GM12891 (cell line): ENCODE measurements around the gene CALML6.

Source experiments
- POLR2A ChIP-seq: IDR thresholded peaks from 2 replicates; pipeline ENCODE4 v1.6.1; 2011; ENCODE audit warnings: low read depth, low read length, control low read depth
- POLR2AphosphoS5 ChIP-seq: IDR thresholded peaks from 2 replicates; pipeline ENCODE4 v1.6.1; 2011; ENCODE audit warnings: low read depth, low read length, control low read depth
- POU2F2 ChIP-seq: IDR thresholded peaks from 2 replicates; pipeline ENCODE4 v1.6.1; 2011; ENCODE audit warnings: low read depth, mild to moderate bottlenecking, control low read depth, low read length, moderate library complexity
- SPI1 ChIP-seq: IDR thresholded peaks from 2 replicates; pipeline ENCODE4 v1.6.1; 2011; ENCODE audit warnings: low read depth, low read length, control low read depth
- TAF1 ChIP-seq: IDR thresholded peaks from 2 replicates; pipeline ENCODE4 v1.6.1; 2011; ENCODE audit warnings: low read depth, low read length, control low read depth

- no peak for TF ChIP-seq POLR2AphosphoS5
- TF ChIP-seq TAF1, result no peak
- no peak for TF ChIP-seq POLR2A
- TF ChIP-seq SPI1, result no peak
- TF ChIP-seq POU2F2, result no peak
Measured at GRCh38 chr1:1942753-1943656, 27.9 kb downstream of the CALML6 start.
